Body of pancreas (tissue), 4 donors: Measurements from ENCODE around the gene ZNF775. TPM values are rescaled to one million over a fixed set of nuclear protein-coding genes. Genes with fewer than 3 reads are reported as not detected.

Experiments
- ATAC-seq: fragments of 150-250 bp; one replicate; pipeline ENCODE4 v1.9.1; 2016
- DNase-seq, 4 donors: peaks; one replicate each; pipeline ENCODE4 v3.0.0-alpha.2; 2019
- H3K27ac ChIP-seq, 4 donors: fragments of 200-600 bp; sonication (generic); 1 replicate in 3 of 4; 2 replicates in 1 of 4; pipeline versions ENCODE4 v1.5.1 to v1.6.1; 2016 to 2019; ENCODE audit warnings: mild to moderate bottlenecking in 1 of 4, mixed read lengths in 1 of 4, moderate library complexity in 1 of 4
- H3K27me3 ChIP-seq, 2 donors: fragments of 200-600 bp; sonication (generic); one replicate each; pipeline ENCODE4 v1.6.0; 2016; ENCODE audit warnings: mild to moderate bottlenecking in 1 of 2
- H3K36me3 ChIP-seq, 2 donors: fragments of 200-600 bp; sonication (generic); replicated peaks in 1 of 2; 2 replicates each; pipeline ENCODE4 v1.5.1; 2016; ENCODE audit warnings: low read depth in 2 of 2; ENCODE audit not compliant: insufficient read depth in 1 of 2
- H3K4me1 ChIP-seq: fragments of 200-600 bp; sonication (generic); one replicate; pipeline ENCODE4 v1.6.0; 2016
- H3K4me3 ChIP-seq, 2 donors: fragments of 200-600 bp; sonication (generic); 1 replicate in 1 of 2; 2 replicates in 1 of 2; pipeline ENCODE4 v1.5.1; 2016 to 2019
- H3K9me3 ChIP-seq, 3 donors: fragments of 200-600 bp; sonication (generic); 1 replicate in 2 of 3; 2 replicates in 1 of 3; pipeline ENCODE4 v1.5.1; 2016
- CTCF ChIP-seq, 7 experiments: fragments of 450-650 bp in 4 of 7; fragments of 200-600 bp in 3 of 7; sonication (generic) in 3 of 7; IDR thresholded peaks; one replicate each; pipeline ENCODE4 v1.5.1; 2016 to 2019; ENCODE audit warnings: antibody characterized with exemption in 7 of 7
- POLR2A ChIP-seq, 3 donors: fragments of 450-650 bp; IDR thresholded peaks; one replicate each; pipeline ENCODE4 v1.6.1; 2016; ENCODE audit warnings: antibody characterized with exemption in 3 of 3, mild to moderate bottlenecking in 2 of 3
- WGBS, 2 donors: methylation state at CpG; one replicate each; pipeline ENCODE4 v1.1.5; 2017; 5-methylcytosine and 5-hydroxymethylcytosine counted together
- intact Hi-C: fragments of 100-400 bp; cut with DNase I; formaldehyde crosslinking; loops from one replicate; pipeline ENCODE4 v1.15.1; 2023
- total RNA-seq, 2 donors: library from RNA; depleted of rRNA; stranded (reverse); fragments of >200 nt; gene quantifications; one replicate each; pipeline ENCODE4 v1.1.0, GENCODE V29; 2016

ZNF775 gene
- total RNA-seq, 2 donors from 2014 or later: 6.0 to 10.2 TPM

DNA sequence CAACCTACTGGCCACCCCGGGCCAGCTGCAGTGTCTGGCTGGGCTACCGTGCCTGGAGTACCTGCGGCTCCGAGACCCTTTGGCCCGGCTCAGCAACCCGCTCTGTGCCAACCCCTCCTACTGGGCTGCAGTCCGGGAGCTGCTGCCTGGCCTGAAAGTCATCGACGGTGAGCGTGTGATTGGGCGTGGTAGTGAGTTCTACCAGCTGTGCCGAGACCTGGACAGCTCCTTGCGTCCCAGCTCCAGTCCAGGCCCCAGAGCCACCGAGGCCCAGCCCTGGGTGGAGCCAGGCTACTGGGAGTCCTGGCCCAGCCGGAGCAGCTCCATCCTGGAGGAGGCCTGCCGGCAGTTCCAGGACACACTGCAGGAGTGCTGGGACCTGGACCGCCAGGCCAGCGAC, 42.0 kb upstream of the ZNF775 start:
- Histone ChIP-seq H3K27me3 (no peaks in the 10 kb centered on the region), H3K27ac (peak overlapping the region; percentile 77 to 83 (median 81)), H3K36me3 (no peaks in the 10 kb centered on the region), H3K9me3 (no peaks in the 10 kb centered on the region), H3K4me1 (peaks cover 70% of the 10 kb centered on the region), H3K4me3 (no peak overlapping the region)
- intact Hi-C loops: no loop called here
- 40 to 42% methylated on average over 3 to 18 of the region's 18 CpGs for WGBS, 2 donors
- ATAC-seq: peak; percentile 69
- TF ChIP-seq CTCF (IDR thresholded peaks at IDR 0.05) (peak in 1 of 7 experiments; percentile 3), POLR2A (IDR thresholded peaks at IDR 0.05) (peak; percentile 37 to 65 (median 54))
- peak; percentile 81 to 92 (median 84) for DNase-seq

DNA sequence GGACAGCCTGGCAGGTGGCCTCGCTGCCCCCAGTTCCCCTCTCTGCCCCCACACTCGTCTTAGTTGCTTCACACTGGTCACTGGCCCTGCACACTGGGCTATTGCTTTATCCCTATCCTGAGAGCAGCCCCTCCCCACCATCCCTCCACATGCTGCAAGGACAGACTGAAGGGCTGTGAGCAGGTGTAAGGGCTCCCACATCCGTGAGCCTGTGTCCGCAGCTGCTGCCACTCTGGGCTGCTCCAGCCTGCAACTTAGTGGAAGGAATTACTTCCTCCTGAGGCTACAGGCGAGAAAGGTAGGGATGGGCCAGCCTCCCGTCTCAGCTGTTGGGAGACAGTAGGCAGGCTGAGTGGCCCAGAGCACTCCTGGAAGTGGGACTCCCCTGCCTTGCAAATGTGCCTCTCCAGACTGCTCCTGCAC, 41.5 kb upstream of the ZNF775 start:
- TF ChIP-seq CTCF (IDR thresholded peaks at IDR 0.05) (peak in 1 of 7 experiments; percentile 8), POLR2A (IDR thresholded peaks at IDR 0.05) (peak in 1 of 3 donors; percentile 30)
- DNase-seq (peak; percentile 67 to 85 (median 77)), ATAC-seq (peak; percentile 36)
- Histone ChIP-seq H3K4me1 (peaks cover 70% of the 10 kb centered on the region), H3K27ac (peak overlapping the region; percentile 77 to 83 (median 81)), H3K4me3 (no peak overlapping the region), H3K9me3 (no peaks in the 10 kb centered on the region), H3K36me3 (no peaks in the 10 kb centered on the region), H3K27me3 (no peaks in the 10 kb centered on the region)
- 20 to 27% methylated on average over 2 to 6 of the region's 6 CpGs for WGBS, 2 donors
- intact Hi-C loops: no loop called here

GRCh38 chr7:150338166-150338829, 40.8 kb upstream of the ZNF775 start:
- H3K4me1 ChIP-seq: peaks cover 70% of the 10 kb centered on the region
- intact Hi-C loops: no loop called here

GRCh38 chr7:150339409-150339809, 39.7 kb upstream of the ZNF775 start:
- peaks cover 70% of the 10 kb centered on the region for H3K4me1 ChIP-seq
- ATAC-seq (no peak), DNase-seq (no peak)
- H3K36me3 ChIP-seq: no peaks in the 10 kb centered on the region
- H3K9me3 ChIP-seq: no peaks in the 10 kb centered on the region
- H3K27me3 ChIP-seq: no peaks in the 10 kb centered on the region
- H3K27ac ChIP-seq: peak overlapping the region; percentile 78 to 85 (median 82)
- intact Hi-C loops: no loop called here
- WGBS, 2 donors: 44 to 49% methylated on average over 8 to 9 of the region's 9 CpGs
- no peak overlapping the region for H3K4me3 ChIP-seq
- no peak for TF ChIP-seq POLR2A (IDR thresholded peaks at IDR 0.05)
- no peak for TF ChIP-seq CTCF (IDR thresholded peaks at IDR 0.05)

More at GRCh38 chr7:150338166-150338829, 40.8 kb upstream of the ZNF775 start:
- Histone ChIP-seq H3K27me3 (no peaks in the 10 kb centered on the region), H3K4me3 (no peak overlapping the region), H3K36me3 (no peaks in the 10 kb centered on the region), H3K9me3 (no peaks in the 10 kb centered on the region), H3K27ac (peak overlapping the region; percentile 77 to 83 (median 81))
- TF ChIP-seq POLR2A (IDR thresholded peaks at IDR 0.05) (no peak), CTCF (IDR thresholded peaks at IDR 0.05) (no peak)
- 46 to 89% methylated on average over 5 to 9 of the region's 11 CpGs for WGBS, 2 donors
- no peak for DNase-seq
- no peak for ATAC-seq
